GM12891 (cell line): ENCODE measurements around the gene CPA5.

Source experiments
- POLR2A ChIP-seq: IDR thresholded peaks from 2 replicates; pipeline ENCODE4 v1.6.1; 2011; ENCODE audit warnings: low read depth, low read length, control low read depth
- POLR2AphosphoS5 ChIP-seq: IDR thresholded peaks from 2 replicates; pipeline ENCODE4 v1.6.1; 2011; ENCODE audit warnings: low read depth, low read length, control low read depth
- TAF1 ChIP-seq: IDR thresholded peaks from 2 replicates; pipeline ENCODE4 v1.6.1; 2011; ENCODE audit warnings: low read depth, low read length, control low read depth

DNA sequence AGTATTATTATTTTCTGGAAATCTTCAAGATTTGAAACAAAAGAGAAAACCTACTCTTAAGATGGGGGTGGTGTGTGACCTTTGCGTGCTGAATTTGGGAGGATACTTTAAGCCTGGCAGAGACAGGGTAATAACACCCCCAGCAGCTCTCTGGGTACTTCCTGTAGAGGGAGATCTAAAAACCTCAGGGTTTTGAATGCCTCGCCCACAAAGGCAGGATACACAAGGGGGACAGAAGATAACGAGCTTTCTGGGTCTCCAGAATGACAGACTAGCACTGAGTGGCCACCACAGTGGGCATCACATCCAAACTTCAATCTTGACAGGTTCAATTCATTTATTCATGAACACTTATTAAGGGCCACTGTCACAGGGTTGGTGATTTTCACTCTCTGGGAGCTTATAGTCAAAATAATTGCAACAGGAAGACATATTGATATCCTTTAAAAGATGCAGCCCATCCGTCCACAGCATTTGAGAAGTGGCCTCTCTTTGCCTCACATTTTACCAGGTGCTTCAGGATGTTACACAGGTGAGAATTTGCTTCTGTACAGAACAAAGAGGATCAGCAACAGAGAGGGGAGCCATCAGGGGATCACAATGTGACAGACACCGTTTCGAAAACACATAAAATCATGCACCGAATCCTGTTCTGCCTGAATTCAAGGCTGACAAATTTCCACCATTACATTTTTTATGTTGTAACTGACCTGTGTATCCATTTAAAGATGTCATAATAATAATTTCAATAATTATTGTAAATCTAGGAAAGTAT is 50.0 kb downstream of the CPA5 start:
- TF ChIP-seq POLR2AphosphoS5, result no peak
- no peak for TF ChIP-seq TAF1
- TF ChIP-seq POLR2A, result no peak
